ENCODE results near the gene AGXT. TPM values are rescaled to one million over a fixed set of nuclear protein-coding genes. Genes with fewer than 3 reads are reported as not detected.

AGXT gene
- polyA plus RNA-seq, 1 donor (not counting 4 experiments of a cell fraction or from before 2014, with no cell fraction given): not detected

DNA sequence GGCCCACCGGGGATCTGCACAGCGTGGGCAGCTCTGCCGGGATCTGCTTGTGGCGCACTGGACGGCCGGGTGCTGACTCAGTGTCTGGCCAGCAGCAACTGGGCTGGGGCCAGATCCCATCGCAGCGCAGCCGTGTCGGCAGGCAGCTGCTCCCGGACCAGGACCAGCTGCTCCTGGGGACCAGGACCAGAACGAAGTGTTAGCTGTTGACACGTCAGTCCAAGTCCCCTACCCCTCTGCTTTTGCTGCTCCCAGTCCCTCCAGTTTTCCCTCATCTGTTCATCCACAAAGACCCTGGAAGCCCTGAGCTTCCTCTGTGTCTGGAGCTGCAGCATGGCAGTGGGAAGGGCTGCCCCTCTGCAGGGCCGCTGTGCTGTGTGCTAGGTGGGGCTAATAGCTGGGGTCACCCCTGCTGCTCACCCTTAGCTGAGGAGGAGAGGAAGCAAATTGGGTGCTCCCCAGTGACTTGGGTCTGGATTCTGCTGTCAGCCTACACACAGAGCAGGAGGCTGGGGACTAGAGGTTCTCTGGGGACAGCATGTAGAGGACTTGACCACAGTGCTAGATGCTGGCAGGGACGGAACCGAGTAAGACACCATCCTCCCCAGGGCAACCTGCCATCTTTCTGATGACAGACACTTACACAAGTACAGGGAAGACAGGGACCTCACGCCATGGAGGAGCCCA lies 31.7 kb upstream of the AGXT start:
- no peaks in the 10 kb centered on the region for H3K9me1 ChIP-seq (ENCODE audit: control insufficient read depth, extremely low read depth, insufficient read depth, low read length)
- peaks cover 11% of the 10 kb centered on the region for H3K27me3 ChIP-seq (ENCODE audit: control insufficient read depth, extremely low read depth, insufficient read depth, low read length)
- H4K20me1 ChIP-seq (ENCODE audit: control insufficient read depth, extremely low read depth, insufficient read depth, low read length): peaks cover 3% of the 10 kb centered on the region
- H3K4me3 ChIP-seq (ENCODE audit: control insufficient read depth in 2 of 3, extremely low read depth in 1 of 3, insufficient read depth in 2 of 3, low read depth in 1 of 3, low read length in 3 of 3): no peak overlapping the region
- no peak overlapping the region for H2AFZ ChIP-seq (ENCODE audit: control insufficient read depth, low read length)
- no peaks in the 10 kb centered on the region for H3K36me3 ChIP-seq (ENCODE audit: control insufficient read depth in 2 of 2, extremely low read depth in 1 of 2, insufficient read depth in 2 of 2, low read length in 2 of 2)
- peaks cover 1% of the 10 kb centered on the region for H3K4me1 ChIP-seq (ENCODE audit: control insufficient read depth, extremely low read depth, insufficient read depth, low read length)
- no peak for FAIRE-seq
- no peak for DNase-seq (ENCODE audit: low read depth, low spot score)
- H3K79me2 ChIP-seq (ENCODE audit: control insufficient read depth, insufficient read depth, low read length): no peaks in the 10 kb centered on the region
- no peak for TF ChIP-seq EZH2 (IDR thresholded peaks at IDR 0.05; ENCODE audit: low read length)
- TF ChIP-seq, protein P1, sequence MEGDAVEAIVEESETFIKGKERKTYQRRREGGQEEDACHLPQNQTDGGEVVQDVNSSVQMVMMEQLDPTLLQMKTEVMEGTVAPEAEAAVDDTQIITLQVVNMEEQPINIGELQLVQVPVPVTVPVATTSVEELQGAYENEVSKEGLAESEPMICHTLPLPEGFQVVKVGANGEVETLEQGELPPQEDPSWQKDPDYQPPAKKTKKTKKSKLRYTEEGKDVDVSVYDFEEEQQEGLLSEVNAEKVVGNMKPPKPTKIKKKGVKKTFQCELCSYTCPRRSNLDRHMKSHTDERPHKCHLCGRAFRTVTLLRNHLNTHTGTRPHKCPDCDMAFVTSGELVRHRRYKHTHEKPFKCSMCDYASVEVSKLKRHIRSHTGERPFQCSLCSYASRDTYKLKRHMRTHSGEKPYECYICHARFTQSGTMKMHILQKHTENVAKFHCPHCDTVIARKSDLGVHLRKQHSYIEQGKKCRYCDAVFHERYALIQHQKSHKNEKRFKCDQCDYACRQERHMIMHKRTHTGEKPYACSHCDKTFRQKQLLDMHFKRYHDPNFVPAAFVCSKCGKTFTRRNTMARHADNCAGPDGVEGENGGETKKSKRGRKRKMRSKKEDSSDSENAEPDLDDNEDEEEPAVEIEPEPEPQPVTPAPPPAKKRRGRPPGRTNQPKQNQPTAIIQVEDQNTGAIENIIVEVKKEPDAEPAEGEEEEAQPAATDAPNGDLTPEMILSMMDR (optimal IDR thresholded peaks at IDR 0.05 in 1 of 3, IDR thresholded peaks at IDR 0.05 in 1 of 3, conservative IDR thresholded peaks at IDR 0.05 in 1 of 3; ENCODE audit: extremely low read depth in 1 of 3, insufficient read depth in 2 of 3, low read length in 3 of 3): no peak
- no peak overlapping the region for H3K4me2 ChIP-seq (ENCODE audit: control insufficient read depth, extremely low read depth, insufficient read depth, low read depth, low read length)
- dilution Hi-C loops (cut with MboI; ENCODE audit: extremely low pct_ligation_motif_present, low sequenced_read_pairs): no loop called here
- H3K9ac ChIP-seq (ENCODE audit: control insufficient read depth, extremely low read depth, insufficient read depth, low read length): no peak overlapping the region
- no peaks in the 10 kb centered on the region for H3K9me3 ChIP-seq (ENCODE audit: control insufficient read depth, low read depth, low read length)
- no peak overlapping the region for H3K27ac ChIP-seq (ENCODE audit: control insufficient read depth, insufficient read depth, low read length)

DNA sequence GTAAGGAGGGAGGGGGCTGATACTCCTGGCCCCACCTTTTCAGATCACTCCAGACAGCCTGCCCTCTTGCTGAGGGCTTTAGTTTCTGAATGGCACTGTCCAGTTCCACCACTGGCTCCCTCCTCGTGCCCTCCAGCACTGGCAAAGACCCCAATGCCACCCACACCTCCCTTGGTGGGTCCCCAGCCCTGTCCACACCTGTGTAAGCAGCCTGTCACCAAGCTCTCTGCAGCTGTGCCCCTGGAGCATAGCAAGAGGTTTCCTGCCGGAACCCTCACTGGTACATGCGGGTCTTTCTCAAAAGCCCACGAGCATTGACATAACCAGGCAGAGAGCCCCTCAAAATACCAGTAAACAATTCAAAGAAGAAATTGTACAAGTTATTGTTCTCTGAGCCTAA lies 31.0 kb upstream of the AGXT start:
- Histone ChIP-seq H3K4me3 (ENCODE audit: control insufficient read depth in 2 of 3, extremely low read depth in 1 of 3, insufficient read depth in 2 of 3, low read depth in 1 of 3, low read length in 3 of 3) (no peak overlapping the region), H3K27me3 (ENCODE audit: control insufficient read depth, extremely low read depth, insufficient read depth, low read length) (peaks cover 10% of the 10 kb centered on the region), H3K79me2 (ENCODE audit: control insufficient read depth, insufficient read depth, low read length) (no peaks in the 10 kb centered on the region), H3K4me1 (ENCODE audit: control insufficient read depth, extremely low read depth, insufficient read depth, low read length) (no peaks in the 10 kb centered on the region), H3K4me2 (ENCODE audit: control insufficient read depth, extremely low read depth, insufficient read depth, low read depth, low read length) (no peak overlapping the region), H3K36me3 (ENCODE audit: control insufficient read depth in 2 of 2, extremely low read depth in 1 of 2, insufficient read depth in 2 of 2, low read length in 2 of 2) (no peaks in the 10 kb centered on the region), H3K9me3 (ENCODE audit: control insufficient read depth, low read depth, low read length) (no peaks in the 10 kb centered on the region), H3K9me1 (ENCODE audit: control insufficient read depth, extremely low read depth, insufficient read depth, low read length) (no peaks in the 10 kb centered on the region), H3K27ac (ENCODE audit: control insufficient read depth, insufficient read depth, low read length) (no peak overlapping the region), H4K20me1 (ENCODE audit: control insufficient read depth, extremely low read depth, insufficient read depth, low read length) (peaks cover 3% of the 10 kb centered on the region), H3K9ac (ENCODE audit: control insufficient read depth, extremely low read depth, insufficient read depth, low read length) (no peak overlapping the region), H2AFZ (ENCODE audit: control insufficient read depth, low read length) (no peak overlapping the region)
- no peak for DNase-seq (ENCODE audit: low read depth, low spot score)
- TF ChIP-seq, protein P1 (optimal IDR thresholded peaks at IDR 0.05 in 1 of 3, IDR thresholded peaks at IDR 0.05 in 1 of 3, conservative IDR thresholded peaks at IDR 0.05 in 1 of 3; ENCODE audit: extremely low read depth in 1 of 3, insufficient read depth in 2 of 3, low read length in 3 of 3): no peak
- no peak for TF ChIP-seq EZH2 (IDR thresholded peaks at IDR 0.05; ENCODE audit: low read length)
- dilution Hi-C loops (cut with MboI; ENCODE audit: extremely low pct_ligation_motif_present, low sequenced_read_pairs): no loop called here
- FAIRE-seq: no peak
